ENCODE results near the gene YY1AP1.
"Not testable (repeated sequence)": the region's sequence is repeated elsewhere in the genome, so short reads cannot be mapped to it uniquely, and the experiment has no call there.

YY1AP1 gene

DNA sequence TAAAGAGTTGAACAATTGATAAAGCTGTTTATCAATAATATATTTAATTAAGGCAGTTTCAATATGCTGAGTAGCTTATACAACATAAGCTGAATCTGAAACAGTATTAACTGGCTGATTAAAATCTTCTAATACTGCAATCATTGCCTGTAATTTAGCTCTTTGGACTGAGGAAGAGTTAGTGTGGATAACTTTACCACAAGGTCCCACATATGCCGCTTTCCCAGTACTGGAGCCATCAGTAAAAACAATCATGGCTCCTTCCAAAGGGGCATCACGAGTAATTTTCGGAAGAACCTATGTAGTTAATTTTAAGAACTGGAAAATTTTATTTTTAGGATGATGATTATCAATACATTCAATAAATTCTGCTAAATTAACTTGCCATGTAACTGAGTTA is 7.0 kb upstream of the YY1AP1 start:
- no peak for DNase-seq

DNA sequence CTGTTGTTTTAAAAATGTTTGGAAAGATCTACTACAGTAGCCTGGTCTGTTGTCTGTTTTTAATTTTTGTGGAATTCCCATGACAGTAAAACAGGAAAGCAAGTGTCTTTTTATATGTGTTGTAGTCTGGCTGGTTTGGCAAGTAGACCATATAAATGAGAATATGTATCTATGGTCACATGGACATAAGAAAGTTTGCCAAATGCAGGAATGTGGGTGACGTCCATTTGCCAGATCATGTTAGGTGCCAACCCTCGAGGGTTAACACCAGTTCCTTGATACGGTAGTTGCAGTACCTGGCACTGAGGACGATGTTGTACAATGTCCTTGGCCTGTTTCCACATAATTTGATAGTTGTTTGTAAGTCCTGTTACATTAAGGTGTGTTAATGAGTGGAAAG is 6.5 kb upstream of the YY1AP1 start:
- no peak for DNase-seq

DNA sequence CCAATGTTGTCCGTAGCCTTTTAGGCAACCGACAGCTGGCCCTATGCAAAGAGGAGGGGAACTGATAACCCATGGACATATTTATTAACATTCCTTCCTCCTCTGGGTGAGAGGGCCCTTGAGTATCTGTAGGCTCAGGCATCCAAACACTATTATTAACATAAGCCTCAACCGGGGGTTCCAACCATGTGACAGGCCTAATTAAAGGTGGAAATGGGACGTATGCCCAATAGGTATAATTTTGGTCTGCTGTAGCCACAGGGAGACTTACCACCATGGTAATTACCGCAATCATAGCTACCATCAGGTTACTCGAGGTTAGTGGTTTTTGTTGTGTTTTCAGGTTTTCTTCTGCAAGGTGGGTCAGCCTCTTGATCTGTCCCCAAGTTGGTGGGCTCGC is 5.6 kb upstream of the YY1AP1 start:
- DNase-seq = no peak

DNA sequence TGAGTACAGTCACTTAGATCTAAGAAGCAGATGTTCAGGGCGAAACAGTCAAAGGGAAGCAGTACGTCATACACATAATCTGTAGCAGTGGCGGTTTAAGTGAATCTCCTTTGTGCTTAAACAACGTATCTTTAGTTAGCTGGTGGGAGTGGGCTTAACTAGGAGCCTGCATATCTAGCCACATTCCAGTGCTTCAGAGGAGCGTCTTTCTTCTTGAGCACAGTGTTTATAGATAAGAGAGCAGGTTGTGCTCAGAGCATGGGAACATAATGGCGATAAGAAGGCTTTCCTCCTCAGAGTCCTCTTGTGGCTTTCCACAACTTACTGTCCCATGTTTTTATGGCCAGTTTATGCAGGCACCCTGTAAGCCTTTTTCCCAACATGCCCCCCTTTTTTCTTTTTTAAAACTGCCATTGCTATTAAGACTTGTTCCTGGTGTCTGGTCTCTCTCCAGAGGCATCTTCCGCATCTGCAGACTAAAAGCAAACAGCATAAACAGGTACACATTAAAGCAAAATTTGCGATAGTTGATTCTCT is 3.5 kb upstream of the YY1AP1 start:
- DNase-seq = no peak

DNA sequence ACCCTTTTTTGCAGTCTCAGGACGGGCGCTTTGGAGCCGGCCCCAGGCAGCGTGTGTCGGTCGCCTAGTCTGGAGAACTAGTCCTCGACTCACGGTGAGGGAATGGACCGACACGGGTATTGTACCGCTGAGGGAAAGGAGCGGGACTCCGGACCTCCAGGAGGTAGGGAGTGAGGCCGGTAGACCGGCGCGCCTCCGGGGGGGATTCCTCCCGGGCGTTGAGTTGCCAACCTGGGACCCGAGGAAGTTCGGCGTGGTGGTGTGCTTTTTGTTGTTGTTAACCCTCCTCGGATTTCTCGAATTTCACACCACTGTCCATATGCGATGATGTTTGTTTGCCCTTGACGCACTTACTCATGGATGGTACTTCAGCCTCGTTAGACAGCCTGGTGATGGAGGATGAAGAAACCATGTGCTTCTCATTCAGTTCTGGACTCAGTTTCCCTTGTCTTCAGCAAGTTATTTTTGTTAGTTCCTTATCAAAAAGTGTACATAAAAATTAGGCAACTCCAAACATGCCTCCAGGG is 570 bp upstream of the YY1AP1 start, which contains the start of gene DAP3:
DAP3 (plus strand) TSS at position 11 of the 527 bp plus-strand sequence. CDS start 20,689 bp downstream, outside the sequence.
- DNase-seq = not testable (repeated sequence)

DNA sequence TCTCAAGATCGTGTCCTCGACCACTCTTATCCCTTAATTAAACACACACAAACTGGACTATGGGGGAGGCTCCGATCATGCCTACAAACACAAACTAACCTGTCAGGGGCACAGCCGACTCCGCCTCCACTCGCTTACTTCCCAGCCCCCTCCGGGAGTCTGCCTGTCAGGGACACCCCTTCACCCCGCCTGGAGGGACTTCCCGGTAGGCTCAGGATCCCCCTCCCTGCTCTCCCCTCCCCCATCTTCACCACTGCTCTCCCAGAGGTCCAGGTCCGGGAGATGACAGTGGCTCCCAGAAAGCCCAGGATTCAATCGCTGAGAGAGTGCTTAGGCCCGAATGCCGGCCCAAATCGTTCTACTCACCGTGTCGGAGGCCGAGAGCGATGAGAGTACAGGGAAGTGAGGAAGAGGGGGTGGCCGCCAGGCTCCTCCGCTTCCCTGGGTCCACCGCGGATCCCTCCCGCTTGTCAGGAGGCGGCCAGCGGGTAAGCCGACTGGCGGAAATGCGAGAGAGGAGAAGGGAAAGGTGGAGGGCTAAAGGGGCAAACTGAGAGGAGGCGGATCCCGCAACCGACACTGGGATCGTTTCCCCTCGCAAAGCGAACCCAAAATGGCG is 760 bp downstream of the YY1AP1 start:
- not testable (repeated sequence) for DNase-seq

DNA sequence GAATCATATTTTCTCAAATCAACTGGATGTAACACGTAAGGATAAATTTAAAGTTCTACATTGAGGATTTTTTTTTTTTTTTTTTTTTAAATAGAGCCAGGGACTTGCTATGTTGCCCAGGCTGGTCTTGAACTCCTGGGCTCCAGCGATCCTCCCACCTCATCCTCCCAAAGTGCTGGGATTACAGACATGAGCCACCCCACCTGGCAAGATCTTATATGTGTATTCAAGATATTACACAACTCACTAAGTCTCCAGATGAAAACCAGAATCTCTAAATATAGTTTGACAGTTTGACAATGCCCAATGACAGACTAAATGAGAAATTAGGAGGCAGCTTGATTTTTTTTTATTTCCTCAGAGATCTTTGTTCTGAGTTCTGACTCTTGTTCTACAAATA is 6.8 kb downstream of the YY1AP1 start:
- no peak for DNase-seq

DNA sequence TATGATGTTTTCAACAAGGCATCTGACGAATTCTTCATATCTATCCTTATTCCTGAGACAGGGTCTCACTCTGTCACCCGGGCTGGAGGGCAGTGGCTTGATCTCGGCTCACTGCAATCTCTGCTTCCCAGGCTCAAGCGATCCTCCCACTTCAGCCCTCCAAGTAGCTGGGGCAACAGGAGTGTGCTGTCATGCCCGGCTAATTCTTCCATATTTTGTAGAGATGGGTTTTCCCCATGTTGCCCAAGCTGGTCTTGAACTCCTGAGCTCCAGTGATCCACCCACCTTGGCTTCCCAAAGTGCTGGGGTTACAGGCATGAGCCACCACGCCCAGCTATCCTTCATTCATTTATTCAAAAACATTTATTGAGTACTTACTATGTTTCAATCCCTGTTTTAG is 8.0 kb downstream of the YY1AP1 start:
- DNase-seq = no peak

DNA sequence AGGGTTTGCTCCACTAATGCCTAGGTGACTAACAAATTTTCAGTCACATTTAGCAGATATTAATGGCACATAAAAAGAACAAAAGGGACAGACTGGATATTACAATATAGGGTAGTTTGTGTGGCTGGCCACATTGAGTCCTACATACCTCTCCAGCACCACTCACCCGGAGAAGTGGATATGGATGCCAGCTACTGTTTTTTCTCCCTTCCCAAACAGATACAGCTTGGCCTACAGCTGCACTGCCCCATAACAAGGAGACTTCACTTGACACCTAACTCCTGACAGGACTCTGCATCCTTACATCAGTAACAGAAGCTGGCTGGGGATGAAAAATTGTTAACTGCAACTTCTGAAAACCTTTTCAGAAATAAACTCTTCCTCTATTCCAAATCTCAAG is 9.6 kb downstream of the YY1AP1 start:
- DNase-seq = not testable (repeated sequence)

DNA sequence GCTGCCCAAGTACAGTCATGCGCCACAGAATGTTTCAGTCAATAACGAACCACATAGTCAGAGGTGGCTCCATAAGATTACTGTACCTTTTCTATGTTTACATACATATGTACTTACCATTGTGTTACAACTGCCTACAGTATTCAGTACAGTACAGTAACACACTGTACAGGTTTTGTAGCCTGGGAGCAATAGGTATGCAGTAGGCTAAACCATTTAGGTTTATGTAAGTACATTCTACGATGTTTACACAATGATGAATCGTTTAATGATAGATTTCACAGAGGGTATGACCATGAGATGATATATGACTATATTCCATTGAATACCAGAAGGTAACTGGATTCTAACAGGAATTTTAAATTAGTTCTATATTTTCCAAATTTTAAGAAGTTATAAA is 10.5 kb downstream of the YY1AP1 start:
- no peak for DNase-seq

DNA sequence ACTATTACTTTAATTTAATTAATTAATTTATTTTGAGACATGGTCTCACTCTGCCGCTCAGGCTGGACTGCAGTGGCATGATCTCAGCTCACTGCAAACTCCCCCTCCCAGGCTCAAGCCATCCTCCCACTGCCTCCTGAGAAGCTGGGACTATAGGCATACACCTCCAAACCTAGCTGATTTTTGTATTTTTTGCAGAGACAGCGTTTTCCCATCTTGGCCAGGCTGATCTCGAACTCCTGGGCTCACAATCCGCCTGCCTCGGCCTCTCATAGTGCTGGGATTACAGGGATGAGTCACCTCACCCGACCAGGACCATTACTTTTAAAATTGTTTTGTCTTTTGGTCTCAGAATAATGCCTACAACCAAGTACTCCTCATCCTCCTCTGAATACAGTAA is 15.6 kb downstream of the YY1AP1 start:
- DNase-seq = no peak

DNA sequence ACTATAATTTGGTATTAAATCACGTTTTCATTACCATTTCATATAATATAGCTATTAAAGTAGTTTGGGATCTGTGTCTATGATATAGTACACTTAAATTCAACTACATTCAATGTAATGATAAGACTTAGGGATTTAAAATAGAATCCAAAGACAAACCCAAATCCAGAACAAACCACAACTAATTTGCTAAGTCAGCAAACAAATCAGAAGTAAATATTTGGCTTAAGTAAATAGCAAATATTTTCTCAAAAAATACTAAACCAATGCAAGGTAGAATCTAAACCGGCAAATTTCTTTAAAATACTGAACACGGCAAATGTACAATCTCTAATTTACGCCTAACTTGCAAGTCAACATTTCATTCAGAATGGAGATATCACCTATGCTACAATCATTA is 16.8 kb downstream of the YY1AP1 start:
- DNase-seq = no peak

DNA sequence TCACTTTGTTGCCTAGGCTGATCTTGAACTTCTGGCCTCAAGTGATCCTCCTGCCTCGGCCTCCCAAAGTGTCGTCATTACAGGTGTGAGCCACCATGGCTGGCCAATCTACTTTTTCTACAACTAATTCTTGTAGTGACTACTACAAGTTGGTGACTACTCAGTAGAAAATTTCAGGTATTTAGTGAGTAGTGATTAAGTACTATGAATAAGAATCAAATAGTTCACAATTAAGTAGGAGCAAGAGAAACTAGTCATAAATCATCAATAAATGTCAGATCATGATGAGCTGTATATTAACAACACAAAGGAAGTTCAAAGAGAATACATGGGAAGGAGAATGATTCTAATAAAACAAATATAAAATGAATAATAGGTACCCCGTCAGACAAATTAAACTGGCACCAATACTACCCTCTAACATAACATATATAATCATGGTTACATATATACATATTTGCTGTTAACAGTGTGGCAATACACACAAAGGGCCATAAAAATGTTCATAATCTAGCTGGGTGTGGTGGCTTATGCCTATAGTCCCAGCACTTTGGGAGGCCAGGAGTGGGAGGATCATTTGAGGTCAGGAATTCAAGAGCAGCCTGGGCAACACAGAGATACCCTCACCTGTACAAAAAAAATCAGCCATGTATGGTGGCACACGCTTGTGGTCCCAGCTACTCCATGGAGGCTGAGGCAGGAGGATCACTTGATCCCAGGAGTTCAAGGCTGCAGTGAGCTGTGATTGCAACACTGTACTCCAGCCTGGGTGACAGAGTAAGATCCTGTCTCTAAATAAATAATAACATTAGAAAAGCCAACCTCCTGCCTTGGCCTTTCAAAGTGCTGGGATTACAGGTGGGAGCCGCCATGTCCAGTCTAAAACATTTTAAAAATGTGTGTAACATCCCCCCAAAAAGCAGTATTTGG is 19.1 kb downstream of the YY1AP1 start:
- no peak for DNase-seq

DNA sequence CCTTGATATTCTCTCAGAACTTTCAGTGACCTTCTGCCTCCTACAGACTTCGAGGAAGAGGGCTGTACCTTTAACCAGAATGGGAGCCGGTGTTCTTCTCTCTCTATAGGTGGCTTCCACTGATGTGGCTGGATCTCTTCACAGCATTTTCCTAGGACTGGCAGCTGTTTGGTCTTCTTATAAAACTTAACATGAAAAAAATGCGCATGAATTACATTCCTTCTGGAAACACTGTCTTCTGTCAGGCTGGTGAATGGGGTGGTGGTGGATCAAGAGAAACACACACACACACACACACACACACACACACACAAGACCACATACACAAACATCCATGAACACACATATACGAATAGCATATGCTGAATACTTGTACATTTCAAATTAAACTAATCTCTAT is 27.3 kb downstream of the YY1AP1 start:
- not testable (repeated sequence) for DNase-seq

DNA sequence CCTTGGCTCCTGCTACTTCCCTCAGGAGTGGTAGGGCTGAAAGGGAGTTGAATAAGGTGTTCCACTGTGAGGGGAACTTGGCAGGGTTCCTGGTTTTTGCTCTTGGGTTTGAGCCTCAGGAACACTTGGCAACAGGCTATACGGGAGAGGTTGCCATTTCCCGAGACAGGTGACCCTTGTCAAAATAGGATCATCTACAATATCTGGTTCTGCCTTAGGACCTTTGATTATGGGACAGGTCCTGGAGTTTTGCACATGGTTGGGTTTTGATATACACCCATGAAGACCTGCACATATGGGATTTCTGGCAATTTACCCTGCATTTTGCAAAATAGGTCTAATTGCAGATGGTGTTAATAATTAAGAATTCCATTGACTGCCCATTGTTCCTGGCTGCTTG is 31.1 kb downstream of the YY1AP1 start:
- DNase-seq = no peak

DNA sequence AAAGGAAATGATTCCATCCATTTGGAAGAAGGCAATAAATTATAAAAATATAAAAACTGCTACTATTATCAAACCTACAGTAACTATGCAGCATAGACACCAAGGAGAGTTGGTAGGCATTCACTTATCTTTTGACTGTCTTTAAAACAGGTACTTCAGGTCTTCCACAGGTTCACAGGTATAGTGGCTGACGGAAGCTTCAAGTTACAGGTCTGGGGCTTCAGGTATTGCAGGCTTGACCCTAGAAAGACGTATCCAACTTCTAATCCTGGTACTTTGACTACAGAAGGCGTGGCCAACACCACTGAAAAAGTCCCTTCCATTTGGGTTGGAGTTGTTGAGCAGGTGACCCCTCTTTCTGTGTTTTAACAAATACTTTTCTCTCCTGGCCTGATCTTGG is 35.6 kb downstream of the YY1AP1 start:
- DNase-seq = no peak

DNA sequence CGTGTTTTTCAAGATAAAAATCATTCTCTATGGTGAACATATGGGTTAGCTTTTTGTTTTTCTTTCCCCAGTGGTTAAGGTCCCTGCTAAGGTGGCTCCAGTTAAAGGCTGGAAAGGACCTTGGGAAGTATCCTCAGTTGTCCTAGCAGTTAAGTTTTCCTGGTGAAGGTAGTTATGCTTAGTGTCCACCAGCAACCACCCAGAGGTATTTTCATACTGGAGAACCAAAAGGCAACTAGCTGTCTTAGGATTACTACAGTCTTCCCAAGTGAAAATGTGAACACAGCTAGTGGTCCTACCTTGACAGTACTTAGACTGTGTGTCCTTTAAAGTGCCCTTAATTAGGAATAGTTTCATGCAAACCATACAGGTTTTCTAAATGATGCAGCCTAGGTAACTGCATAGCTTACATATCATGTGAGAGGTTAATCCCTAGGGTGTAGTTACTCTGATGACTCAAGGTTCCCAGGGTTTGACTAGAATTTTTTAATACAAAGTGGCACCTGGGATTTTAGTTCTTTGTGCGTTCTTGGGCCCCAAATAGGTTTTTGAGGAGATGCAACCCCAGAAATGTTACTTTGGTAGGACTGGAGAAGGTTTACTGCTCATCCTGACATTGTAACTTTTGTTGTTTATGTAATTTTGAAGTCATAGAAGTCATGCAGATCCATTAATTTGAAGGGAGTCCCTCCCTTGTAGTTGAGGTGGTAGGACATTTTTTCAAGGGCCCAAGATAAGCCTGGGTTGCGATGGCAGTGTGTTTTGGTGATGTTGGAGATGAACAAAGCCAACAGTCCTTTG is 36.5 kb downstream of the YY1AP1 start:
- no peak for DNase-seq

DNA sequence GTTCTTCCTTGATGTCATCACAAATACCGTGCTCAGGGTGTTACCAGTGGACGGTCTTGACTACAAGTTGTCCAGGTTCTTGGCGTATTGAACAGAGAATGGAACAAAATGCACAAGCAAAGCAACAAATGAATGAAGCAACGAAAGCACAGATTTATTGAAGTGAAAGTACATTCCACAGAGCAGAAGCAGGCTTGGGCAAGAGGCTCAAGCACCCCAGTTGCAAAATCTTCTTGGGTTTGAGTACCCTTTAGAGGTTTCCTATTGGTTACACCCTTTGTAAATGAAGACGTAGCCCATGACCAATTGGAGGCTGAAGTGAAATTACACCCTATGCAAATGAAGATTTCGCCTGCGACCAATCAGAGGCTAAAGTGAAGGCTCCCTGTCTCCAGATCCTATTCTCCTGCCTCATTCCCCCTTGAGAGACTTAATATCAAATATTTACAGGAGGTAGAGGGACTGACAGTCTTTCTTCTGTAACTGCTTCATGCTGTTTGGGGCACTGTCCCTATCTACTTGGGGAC is 38.3 kb downstream of the YY1AP1 start:
- no peak for DNase-seq

DNA sequence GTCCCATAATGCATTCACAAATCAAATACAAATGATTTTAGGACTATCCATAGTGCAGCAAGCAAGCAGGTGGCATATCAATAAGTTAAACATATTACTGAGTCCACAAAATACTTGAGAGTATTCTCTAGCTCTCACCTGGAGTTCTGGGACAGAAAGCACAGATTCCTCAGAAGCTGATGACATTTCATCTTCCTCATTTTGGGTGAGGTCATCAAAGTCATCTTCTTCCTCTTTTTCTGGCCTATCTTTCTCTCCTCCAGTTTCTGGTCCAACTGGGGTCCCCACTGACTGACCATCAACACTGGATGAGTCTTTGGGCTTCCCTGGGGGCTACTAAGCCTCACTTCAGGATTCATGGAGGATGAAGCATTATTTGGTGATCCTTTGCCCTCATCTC is 38.9 kb downstream of the YY1AP1 start:
- no peak for DNase-seq

DNA sequence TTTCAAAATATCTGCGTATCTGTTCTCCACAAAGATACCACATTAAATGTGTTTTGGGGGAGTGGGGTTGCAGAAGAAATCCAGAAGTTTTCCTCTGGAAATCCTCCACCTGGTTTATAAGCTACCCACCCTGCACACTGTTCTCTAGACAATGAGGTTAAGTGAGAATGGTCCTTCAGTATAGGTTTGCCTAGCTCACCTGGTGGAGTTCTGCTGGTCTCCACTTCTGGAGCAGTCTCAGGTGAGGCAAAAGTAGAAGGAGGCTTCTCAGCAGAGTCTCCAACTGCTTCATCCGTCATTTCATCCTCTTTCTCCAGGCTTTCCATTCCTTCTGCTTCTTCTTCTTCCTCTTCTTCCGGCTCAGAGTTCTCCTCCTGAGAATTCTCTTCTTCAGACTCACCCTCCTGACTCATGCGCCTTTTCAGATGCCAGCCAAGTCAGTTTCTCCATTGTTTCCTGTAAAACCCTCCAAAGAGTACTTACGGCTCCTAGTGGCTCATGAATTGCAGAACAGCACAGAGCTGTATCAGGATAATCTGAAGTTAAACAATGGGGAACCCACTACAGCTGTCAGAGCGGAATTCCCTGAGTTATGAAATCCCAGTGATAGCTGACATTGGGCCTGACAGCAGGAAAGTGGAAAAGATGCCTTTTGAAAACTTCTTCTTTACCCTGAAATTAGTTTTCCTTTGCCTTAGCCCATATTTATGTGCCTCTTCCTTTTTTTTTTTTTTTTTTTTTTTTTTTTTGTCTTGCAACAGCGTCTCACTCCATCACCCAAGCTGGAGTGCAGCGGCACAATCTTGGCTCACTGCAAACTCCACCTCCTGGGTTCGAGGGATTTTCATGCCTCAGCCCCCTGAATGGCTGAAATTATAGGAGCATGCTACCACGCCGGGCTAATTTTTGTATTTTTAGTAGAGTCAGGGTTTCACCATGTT is 40.1 kb downstream of the YY1AP1 start:
- DNase-seq = peak; percentile 91

DNA sequence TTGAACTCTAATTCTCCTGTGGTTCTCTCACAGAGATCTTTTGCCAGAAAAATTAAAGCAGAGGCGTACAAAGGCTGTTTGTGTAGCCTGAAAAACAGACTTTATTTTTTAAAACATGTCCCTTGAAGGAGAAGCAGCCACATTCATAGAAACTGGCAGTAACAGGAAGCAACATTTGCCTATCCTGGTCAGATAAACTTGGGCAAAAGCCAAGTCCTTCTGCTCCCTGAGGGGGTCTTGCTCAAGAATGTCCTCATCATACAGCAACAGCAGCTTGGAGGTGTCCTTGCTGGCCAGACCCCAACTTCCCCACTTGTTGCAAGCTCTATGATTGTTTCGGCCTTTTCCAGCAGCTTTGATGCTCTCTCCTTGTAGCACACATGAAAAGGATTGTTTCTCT is 42.3 kb downstream of the YY1AP1 start:
- peak; percentile 31 for DNase-seq
